PFSK-1 (cell line): ENCODE data around the gene SLC43A1.

ENCODE experiments used
- FOXP2 ChIP-seq: optimal IDR thresholded peaks from 2 replicates; pipeline ENCODE3; 2011; ENCODE audit warnings: borderline replicate concordance, control low read depth, inconsistent platforms; ENCODE audit not compliant: insufficient read depth; ENCODE audit errors: extremely low read length, extremely low read depth
- POLR2AphosphoS5 ChIP-seq: IDR thresholded peaks from 2 replicates; pipeline ENCODE4 v1.6.1; 2012; ENCODE audit warnings: low read depth, mild to moderate bottlenecking, control low read depth, low read length, moderate library complexity
- REST ChIP-seq, 2 experiments: IDR thresholded peaks; 2 replicates each; pipeline versions ENCODE4 v1.6.1 to v1.8.0; 2011 to 2012; ENCODE audit warnings: low read depth in 2 of 2, low read length in 2 of 2, control low read depth in 1 of 2, inconsistent platforms in 1 of 2, mild to moderate bottlenecking in 1 of 2, moderate library complexity in 1 of 2; ENCODE audit not compliant: insufficient read depth in 1 of 2
- TAF1 ChIP-seq: IDR thresholded peaks from 2 replicates; pipeline ENCODE4 v1.6.1; 2012; ENCODE audit warnings: low read length, control low read depth, borderline replicate concordance; ENCODE audit not compliant: insufficient read depth

DNA sequence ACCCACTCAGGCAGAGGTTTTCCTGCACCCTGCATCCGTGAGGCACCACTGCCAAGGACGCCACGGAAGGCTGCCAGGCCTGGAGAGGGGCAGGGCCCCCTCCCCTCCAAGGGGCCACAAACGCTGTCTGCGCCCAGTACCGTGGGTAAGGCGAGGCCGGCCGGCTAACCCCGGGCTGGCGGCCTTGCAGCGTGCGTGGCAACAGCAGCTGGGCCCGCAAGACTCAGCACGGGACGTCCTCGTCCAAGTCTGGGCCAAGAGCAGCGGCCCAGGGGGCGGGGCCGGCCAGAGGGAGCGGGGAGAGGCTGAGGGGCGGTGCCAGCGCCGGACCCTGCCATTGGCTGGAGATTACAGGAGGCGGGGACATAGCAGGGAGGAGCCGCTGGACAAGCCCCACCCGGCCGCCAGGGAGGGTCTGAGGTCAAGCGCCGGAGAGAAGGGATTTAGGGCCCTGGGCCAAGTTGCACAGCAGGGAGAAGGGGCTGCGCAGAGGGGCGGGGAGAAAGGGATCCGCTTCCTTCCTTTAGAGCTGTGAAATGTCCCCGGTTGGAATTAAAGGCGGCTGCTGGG is 16.0 kb downstream of the SLC43A1 start:
- peak; percentile 62; the same call in 1 of the 2 replicates for TF ChIP-seq POLR2AphosphoS5
- no peak for TF ChIP-seq REST (IDR thresholded peaks at IDR 0.05; ENCODE audit: insufficient read depth in 1 of 2, low read depth in 2 of 2, low read length in 2 of 2)
- peak; percentile 70 for TF ChIP-seq FOXP2
- TF ChIP-seq TAF1: 0 out of 2 replicates have a peak, but pooled peaks have one; percentile 45
